Erythroblast (primary cell): Measurements from ENCODE around the gene CRAT.

Experiments used
- GATA1 ChIP-seq: IDR thresholded peaks from 2 replicates; pipeline ENCODE4 v1.6.1; 2011; ENCODE audit warnings: low read depth, mild to moderate bottlenecking, control low read depth, low read length, moderate library complexity
- POLR2A ChIP-seq: IDR thresholded peaks from 2 replicates; pipeline ENCODE4 v1.6.1; 2011; ENCODE audit warnings: mild to moderate bottlenecking, low read length

GRCh38 chr9:129071526-129072126 is 39.0 kb downstream of the CRAT start:
- TF ChIP-seq POLR2A (no peak), GATA1 (no peak)
